ENCODE data around the gene SLC11A2. TPM values are rescaled to one million over a fixed set of nuclear protein-coding genes. Genes with fewer than 3 reads are reported as not detected.

The SLC11A2 gene
- total and polyA plus RNA-seq, 9 of the 15 experiments (the other 6 are each of a cell fraction or from before 2014, with no cell fraction given), result 21.1 to 54.0 (median 32.9) TPM

DNA sequence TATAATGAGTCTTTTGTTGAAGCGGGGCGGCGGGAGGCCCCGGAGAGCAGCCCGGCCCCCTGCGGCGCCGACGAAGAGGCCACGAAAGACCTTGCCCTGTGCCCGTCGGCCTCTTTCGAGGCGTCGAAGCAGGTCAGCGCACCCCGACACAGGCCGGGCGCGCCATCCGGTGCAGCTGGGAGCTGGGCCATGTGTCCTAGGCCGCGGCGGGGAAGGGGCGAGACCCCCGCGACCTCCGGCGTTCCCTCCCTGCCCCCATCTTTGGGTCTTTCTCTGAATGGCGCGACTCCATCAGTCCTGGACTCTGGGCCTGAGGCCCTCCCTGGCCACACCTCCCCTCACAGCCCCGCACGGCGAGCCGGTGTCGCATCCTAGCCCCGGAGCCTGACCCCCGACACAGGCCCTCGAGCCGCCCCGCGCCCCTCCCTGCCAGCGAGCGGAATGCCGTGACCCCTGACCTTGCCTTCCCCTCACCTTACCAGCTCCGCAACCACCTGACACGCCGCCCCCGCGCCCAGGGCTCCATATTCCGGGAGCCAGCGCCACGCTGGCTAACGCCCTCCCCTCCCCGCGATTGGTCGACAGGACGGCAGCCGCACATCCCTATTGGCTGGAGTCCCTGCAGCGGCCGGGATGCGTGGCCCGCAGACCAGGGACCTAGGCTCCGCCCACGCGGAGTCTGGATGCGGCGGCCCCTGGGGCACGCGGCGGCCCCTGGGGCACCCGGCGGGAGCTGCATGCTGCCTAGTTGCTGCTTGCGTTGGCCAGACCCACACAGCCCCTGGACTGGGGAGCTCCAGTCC, at the start of gene SLC11A2 (continued):
- TF ChIP-seq SIN3A (IDR thresholded peaks at IDR 0.05; ENCODE audit: borderline replicate concordance in 2 of 2, control insufficient read depth in 1 of 2, low read depth in 2 of 2, low read length in 2 of 2), result no peak; a peak in 1 of 4 replicates
- TF ChIP-seq ZNF551 (CRISPR knock-in tag; IDR thresholded peaks at IDR 0.05), result no peak
- no peak for TF ChIP-seq ZFP91 (CRISPR knock-in tag; IDR thresholded peaks at IDR 0.05)
- TF ChIP-seq RFX5 (IDR thresholded peaks at IDR 0.05; ENCODE audit: low read depth, low read length), result no peak
- no peak for TF ChIP-seq GTF2E2 (tag; IDR thresholded peaks at IDR 0.05)
- no peak for TF ChIP-seq KLF6 (CRISPR knock-in tag; IDR thresholded peaks at IDR 0.05; ENCODE audit: borderline replicate concordance)
- TF ChIP-seq MTA3 (IDR thresholded peaks at IDR 0.05; ENCODE audit: borderline replicate concordance), result peak; percentile 72
- no peak; a peak in 1 of 4 replicates for TF ChIP-seq SRF (CRISPR knock-in tag; IDR thresholded peaks at IDR 0.05)
- TF ChIP-seq YY1 (IDR thresholded peaks at IDR 0.05; ENCODE audit: borderline replicate concordance in 1 of 3, control insufficient read depth in 1 of 3, extremely low read depth in 1 of 3, insufficient read depth in 3 of 3, insufficient read length in 1 of 3, insufficient replicate concordance in 2 of 3, low read depth in 1 of 3, low read length in 2 of 3), result peak; percentile 35 to 87 (median 51)
- TF ChIP-seq CBFB (CRISPR knock-in tag; IDR thresholded peaks at IDR 0.05), result no peak
- TF ChIP-seq TAF1 (IDR thresholded peaks at IDR 0.05; ENCODE audit: control insufficient read depth, extremely low read depth, insufficient read depth, low read length, severe bottlenecking), result peak; percentile 60
- TF ChIP-seq, protein P1, sequence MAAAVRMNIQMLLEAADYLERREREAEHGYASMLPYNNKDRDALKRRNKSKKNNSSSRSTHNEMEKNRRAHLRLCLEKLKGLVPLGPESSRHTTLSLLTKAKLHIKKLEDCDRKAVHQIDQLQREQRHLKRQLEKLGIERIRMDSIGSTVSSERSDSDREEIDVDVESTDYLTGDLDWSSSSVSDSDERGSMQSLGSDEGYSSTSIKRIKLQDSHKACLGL (CRISPR knock-in tag; IDR thresholded peaks at IDR 0.05; ENCODE audit: borderline replicate concordance, poor library complexity, severe bottlenecking), result no peak
- TF ChIP-seq ELK1 (CRISPR knock-in tag; IDR thresholded peaks at IDR 0.05), result no peak
- TF ChIP-seq ZNF347 (CRISPR knock-in tag; IDR thresholded peaks at IDR 0.05; ENCODE audit: low read depth), result no peak
- no peak for TF ChIP-seq HMBOX1 (IDR thresholded peaks at IDR 0.05)
